GM18502 (cell line): ENCODE results near the gene PTGFR.

Experiments used
- ATAC-seq: cut with Tn5 transposase; IDR thresholded peaks from one replicate; pipeline ENCODE4 v1.9.1; 2021; ENCODE audit warnings: mild to moderate bottlenecking; ENCODE audit not compliant: unreplicated experiment, poor library complexity

PTGFR gene, protein sequence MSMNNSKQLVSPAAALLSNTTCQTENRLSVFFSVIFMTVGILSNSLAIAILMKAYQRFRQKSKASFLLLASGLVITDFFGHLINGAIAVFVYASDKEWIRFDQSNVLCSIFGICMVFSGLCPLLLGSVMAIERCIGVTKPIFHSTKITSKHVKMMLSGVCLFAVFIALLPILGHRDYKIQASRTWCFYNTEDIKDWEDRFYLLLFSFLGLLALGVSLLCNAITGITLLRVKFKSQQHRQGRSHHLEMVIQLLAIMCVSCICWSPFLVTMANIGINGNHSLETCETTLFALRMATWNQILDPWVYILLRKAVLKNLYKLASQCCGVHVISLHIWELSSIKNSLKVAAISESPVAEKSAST

DNA sequence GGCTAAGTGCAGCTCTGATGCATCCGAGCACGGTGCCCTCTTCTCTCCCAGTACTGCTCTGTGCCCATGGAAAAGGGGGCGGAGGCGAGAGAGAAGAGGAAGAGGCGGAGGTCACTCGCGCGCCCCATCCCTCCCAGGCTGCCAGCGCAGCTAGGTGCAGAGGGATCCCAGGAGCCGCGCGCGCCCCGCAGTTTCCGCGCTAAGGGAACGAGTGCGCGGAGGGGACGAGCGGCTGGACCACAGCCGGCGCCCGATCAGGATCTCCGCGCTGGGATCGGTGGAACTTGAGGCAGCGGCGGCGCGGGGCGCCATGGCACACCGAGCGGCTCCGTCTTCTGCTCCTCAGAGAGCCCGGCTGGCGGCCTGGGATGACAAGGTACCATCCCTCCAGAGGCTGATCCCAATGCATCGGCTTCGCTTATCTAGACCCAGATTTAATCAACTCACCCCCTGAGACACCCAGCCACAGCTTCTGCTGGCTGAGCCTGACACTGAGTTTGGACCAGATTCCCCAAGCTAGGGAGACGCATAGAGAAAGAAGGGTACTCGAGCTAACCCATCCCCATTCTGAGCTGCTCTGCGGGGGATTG lies at the start of gene PTGFR:
PTGFR (plus strand) TSS at position 114 of the 590 bp plus-strand sequence. CDS start 1,770 bp downstream, outside the sequence.
- ATAC-seq, result no peak

DNA sequence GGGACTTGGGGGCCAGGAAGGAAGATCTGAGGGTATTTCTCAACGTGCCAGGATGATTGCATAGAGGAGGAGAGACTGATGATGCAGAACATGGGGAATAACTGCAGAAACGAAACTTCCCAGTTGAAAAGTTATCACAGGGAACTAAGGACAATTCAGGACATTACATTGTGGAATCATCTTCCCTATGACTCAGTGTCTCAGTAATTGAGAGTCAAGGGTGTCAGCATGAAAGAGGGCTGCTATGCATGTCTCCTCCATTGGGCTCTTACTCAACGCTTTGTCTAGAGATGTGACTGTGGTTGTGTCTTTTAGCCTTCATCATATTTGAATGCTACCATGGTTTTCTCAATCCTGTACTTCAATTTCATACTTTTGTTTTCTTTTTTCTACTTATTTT lies 48.9 kb upstream of the PTGFR start:
- no peak for ATAC-seq

DNA sequence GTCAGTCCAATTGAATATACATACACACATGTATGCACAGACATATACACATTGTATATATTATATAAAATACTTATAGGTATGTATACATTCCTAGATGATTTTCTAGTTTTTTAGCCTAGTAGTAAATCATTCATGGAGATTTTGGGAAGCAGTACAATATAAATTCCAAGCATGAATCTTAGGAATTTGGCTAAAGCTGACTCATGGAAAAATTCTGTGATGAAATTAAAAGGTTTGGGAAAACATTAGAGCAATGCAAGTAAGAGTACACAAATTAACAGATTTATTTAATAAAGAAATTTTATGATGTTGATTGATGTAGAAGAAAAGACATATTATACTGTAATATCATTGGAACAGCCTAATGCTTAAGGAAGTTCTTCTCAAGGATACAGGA lies 43.7 kb upstream of the PTGFR start:
- no peak for ATAC-seq

DNA sequence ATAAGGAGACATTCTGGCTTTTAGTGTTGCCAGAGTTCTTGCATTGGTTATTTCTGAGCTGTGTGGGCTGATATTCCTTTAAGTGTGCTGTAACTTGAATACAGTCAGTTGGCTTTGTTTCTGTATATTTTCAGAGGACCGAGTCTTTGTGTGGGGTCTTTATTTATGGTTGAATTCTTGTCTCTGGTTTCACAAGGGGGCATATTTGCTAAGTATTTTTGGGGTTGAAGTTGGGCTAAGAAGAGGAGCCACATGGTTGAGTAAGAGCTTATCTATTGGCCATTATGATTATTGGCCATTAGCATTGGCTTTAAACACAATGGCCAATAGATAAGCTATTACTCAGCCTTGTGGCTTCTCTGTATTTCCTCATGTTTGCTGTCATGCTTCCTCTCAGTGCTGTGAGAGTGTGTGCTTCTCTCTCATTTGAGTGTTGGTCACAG lies 26.3 kb upstream of the PTGFR start:
- no peak for ATAC-seq

DNA sequence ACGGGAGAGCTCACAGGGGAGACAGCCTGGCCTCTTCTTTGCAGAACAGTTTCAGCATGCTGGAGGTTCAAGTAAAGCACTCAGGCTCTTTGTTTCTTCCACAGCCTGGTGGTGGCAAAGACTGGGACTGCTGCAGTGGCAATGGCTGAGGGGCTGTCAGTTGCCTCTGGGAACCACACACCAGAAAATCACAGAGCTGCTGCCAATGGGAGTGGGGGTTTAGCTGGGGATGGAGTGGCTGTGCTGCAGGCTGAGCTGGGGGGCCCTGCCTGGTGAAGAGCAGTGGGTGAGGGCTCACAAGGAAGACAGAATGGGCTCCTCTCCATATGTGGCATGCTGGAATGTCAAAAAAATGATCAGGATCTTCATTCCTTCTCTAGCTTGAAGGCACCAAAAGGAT lies 25.6 kb upstream of the PTGFR start:
- ATAC-seq, result no peak

DNA sequence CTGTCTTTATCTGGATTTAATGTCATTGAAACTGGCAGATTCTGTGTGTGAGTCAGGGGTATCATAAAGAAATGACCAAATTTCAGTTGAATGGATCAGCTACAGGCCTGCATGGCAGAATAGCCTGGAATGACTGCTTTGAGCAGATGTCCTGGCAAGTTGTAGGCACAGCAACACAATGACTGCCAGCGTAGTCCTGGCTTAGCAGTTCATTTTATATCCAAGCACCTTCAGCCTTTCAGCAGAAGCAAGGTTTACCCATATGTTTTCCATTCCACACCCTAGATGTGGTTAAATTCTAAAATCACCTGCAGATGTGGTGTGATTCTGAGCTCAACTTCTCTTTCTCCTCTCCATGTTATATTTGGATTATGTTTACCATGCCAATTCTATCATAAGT lies 22.3 kb upstream of the PTGFR start:
- no peak for ATAC-seq

DNA sequence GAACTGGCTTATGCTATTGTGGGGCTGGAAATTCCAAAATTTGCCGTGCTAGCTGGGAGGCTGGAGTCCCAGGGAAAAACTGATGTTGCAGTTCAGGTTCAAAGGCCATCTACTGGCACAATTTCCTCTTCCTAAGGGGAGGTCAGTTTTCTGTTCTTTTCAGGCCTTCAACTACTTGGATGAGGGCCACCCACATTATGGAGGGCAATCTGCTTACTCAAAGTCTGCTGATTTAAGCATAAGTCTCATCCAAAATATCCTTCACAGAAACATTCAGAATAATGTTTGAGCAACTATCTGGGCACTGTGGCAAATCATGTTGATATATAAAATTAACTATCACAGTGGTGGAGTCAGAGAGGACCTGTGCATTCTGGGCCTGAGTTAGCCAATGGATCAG lies 21.2 kb upstream of the PTGFR start:
- no peak for ATAC-seq

DNA sequence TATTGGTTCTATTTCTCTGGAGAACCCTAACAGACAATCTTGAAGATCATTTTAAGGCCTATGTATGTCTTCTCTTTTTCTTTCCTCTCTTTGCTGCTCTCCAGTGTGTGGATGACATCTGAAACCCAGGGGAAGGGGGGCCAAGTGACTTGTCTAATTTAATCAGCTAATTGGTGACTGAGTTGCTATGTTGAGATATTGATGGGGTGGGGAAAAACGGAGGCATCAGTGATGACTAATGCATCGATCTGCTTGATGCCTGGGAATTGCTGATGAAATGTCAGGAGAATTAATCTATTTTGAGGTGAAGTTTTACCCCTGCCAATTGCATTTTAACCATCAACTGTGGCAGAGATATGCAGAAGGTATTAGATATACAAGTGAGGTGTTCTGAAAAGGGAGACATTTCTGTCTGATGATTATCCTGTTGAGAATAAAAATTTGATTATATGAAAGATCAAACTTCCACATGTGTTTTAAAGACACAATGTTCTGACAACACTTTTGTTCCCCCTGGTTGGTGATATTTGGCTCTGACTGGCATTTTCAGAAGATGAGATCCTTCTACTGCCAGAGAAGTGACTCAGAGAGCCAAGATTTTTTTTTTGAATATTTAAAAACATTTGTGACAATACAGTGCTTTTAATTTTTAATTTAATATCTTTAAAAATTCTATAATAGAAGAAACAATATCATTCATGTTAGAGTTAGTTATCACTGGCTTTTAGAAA lies 18.7 kb upstream of the PTGFR start:
- ATAC-seq, result no peak

DNA sequence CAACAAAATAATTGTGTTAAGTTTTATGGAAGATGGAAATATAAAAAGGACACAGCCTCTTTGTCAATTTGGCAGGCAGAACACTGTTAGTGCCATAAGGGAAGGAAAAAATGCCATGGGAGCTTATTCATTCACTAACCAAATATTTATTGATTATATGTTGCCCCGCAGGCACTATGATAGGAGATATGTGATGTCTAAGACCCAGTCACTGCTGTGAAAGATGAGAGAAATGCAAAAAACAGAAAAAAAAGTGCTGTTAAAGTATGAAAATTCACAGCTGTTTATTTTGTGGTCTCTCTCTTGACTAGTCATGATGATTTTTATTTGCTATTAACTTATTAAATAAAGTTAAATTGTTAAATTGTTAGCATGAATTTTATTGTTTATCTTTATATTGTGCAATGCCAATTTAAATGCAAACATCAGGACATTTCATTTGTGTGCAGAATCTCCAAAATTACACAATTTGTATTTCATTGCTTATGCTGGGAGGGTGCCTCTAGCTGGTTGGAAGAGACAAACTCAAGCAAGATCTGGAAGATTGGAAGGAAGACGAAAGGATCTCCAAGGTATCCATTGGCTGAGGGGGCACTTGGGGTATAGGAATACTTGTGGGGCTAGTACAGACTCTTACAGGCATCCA lies 17.8 kb upstream of the PTGFR start:
- ATAC-seq, result no peak

DNA sequence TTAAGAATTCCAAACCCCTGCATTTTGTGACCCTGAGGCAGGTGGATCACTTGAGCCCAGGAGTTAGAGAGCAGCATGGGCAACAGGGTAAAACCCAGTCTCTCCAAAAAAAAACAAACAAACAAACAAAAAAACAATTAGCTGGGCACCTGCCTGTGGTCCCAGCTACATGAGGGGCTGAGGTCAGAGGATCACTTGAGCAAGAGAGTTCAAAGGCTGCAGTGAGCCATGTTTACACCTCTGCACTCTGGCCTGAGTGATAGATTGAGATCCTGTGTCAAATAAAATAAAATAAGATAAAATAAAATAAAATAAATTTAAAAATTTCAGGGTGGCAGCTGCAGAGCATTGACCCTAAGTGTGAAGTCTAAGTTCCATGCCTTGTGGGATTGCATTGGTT lies 16.7 kb upstream of the PTGFR start:
- ATAC-seq, result no peak

DNA sequence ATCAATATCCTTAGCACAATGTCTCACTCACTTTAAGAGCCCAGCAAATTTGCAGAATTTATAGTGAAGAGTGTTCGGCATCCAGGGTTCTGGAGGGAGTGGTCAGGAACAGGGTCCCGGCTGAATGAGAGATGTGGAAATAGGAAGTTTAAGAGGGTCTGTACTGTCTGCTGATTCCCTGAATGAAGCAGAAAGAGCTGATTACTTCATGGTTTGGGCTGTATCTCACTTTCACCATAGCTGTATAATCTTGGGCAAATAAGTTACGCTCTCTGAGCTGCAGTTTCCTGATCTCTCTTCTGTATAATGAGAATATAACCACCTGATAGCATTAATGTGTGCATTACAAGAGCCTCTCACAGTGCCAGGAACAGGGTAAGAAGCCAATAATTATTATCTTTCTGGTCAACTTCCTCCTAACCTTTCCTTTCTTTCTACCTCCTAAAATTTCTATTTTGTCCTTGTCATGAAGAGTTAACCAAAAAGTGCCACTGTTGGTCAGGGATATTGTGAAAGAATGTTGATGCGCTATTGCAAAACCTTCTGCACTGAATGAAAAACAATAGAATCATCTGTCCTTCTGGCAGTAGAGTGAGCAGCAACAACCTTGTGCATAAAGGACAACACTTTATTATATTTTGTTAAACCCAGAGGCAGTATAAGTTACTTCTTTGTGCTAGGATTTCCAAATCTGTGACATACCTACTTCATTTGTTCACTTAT lies 14.7 kb upstream of the PTGFR start:
- ATAC-seq, result no peak

DNA sequence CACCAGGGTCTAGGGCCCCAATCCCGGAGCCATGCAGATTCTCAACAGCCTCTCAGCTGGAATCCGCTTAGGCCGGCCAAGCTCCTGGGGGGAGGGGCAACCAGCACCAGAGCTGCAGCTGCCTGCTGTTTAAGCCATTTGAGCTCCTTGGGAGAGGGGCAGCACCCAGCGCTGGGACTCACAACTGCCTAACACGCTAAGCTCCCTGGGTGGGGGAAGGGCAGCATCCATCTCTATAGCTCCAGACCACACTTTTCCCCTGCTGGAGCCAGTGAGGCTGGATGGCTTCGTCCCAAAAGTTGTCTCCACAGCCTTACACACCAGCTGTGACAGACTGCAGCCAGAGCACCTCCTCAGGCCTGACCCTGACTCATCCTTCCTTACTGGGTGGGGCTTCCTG lies 6.9 kb upstream of the PTGFR start:
- ATAC-seq, result no peak

DNA sequence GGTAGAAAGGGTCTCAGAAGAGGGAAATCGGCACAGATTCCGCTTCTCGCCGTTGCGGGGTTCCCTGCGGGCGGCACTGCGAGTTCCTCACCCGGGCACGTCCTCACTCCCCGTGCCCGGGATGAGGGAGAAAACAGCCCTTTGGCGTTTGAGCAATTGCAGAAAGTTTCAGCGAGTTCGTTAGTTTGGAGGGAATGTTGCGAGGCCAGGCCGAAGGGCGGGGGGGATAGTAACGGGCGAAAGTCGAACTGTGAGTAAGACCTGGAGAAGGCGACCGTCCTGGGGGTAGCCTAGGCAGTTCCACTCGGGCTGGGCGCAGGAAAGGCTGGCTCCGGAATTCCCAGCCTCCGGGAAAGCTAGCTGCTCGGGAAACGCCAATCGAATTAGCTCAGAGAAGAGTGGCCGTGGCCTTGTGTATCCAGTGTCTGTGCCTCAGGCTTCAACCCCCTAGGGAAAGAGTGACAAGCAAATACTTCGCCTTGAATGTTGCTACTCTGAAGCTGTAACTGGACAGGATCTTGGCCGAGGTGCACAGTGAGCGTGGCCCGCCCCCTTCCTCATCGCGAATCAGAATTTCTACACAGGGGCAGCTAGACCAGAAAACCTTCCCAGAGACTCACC lies 787 bp downstream of the PTGFR start:
- no peak for ATAC-seq

DNA sequence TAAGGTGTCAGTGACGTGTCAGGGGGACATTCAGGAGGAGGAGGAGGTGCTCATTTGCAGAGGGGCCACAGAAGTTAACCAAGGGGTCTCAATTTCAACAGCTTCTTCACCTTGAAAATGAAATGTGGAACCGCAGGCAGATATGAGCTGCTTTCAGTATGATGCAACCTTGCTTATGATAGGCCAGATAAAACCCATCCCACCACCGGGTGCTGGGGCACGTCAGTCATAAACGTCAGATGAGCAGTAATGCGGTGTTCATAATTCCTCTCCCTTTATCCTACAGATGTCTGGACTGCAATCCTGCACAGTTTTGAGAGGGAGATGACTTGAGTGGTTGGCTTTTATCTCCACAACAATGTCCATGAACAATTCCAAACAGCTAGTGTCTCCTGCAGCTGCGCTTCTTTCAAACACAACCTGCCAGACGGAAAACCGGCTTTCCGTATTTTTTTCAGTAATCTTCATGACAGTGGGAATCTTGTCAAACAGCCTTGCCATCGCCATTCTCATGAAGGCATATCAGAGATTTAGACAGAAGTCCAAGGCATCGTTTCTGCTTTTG lies 1.7 kb downstream of the PTGFR start:
- ATAC-seq, result no peak

DNA sequence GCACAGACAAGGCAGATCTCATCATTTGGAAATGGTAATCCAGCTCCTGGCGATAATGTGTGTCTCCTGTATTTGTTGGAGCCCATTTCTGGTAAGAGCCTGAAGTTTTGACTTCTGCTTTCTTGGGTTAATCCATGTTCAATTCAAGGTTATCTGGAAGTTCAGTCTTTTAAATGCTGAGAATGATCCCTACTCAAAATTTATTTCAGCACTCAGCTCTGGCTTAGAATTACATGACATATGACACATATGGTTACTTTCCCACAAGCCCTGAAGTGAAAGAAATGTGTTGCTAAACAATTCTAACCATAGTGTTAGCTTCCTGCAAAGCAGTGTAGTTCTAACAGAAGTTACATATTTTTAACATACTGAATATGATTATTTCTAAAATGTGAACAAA lies 2.7 kb downstream of the PTGFR start:
- ATAC-seq, result no peak

DNA sequence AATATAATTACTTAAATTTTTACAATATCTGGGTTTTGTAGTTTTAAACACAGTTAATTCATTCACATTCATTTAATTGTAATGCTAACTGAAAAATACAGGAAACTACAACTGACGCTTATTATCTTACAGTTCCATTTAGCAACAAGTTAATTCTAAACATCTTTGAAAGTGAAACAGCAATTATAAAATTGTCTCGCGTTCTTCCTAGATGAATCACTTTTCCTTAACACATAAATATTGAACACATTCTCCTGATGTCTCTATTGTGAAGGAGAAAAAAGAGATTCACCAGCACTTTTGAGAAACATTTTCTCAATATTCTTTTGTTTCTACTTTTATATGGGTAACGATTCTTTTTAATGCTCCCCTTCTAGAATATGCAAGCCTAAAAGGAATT lies 6.4 kb downstream of the PTGFR start:
- ATAC-seq, result no peak

DNA sequence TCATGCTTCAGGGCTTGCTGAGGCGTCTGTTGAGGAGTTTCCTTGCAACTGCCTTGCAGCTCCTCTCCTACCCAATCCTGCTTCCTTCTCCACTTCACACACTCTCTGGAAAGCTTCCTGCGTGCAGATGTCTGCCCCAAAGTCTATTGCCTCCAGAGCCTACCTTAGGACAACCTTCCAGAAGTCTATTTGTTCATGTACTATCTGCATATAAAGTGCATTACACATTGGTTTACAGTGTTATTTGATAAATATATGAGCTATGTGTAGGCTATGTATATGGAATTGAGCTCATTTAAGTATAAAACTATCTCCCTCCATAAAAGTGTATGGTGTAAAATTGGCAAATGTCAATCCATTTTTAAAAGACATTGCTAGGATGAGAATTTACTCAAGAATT lies 9.8 kb downstream of the PTGFR start:
- no peak for ATAC-seq

DNA sequence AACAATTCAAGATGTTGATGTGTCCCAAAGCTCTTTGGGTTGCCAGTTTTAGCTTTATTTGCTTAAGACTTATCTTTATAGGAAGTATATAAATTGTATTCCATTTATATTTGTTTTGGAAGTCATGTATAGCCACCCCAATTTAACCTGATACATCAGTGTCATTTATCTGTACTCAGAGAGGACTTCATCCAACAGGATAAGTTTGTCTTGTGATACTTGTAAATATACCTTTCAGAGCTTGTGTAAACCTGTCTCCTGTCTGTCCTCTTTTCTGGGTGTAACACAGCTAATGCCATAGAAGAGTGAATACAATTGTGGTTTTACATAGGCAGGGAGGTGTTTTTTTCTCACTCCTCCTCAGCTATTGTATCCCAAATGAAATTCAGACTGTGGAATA lies 10.4 kb downstream of the PTGFR start:
- no peak for ATAC-seq

DNA sequence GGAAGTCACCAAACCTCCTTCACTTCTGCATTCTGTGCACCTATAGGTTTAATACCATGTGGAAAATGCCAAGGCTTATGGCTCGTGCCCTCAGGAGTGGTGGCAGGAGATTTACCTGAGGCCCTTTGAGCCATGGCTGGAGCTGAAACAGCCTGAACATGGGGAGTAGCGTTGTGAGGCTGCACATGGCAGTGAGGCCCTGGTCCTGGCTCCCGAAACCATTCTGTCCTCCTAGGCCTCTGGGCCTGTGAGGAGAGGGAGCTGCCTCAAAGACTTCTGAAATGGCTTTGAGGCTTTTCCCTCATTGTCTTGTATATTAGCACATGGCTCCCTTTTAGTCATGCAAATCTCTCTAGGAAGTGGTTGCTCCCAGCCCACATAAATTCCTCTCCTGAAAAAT lies 20.6 kb downstream of the PTGFR start:
- ATAC-seq, result no peak

DNA sequence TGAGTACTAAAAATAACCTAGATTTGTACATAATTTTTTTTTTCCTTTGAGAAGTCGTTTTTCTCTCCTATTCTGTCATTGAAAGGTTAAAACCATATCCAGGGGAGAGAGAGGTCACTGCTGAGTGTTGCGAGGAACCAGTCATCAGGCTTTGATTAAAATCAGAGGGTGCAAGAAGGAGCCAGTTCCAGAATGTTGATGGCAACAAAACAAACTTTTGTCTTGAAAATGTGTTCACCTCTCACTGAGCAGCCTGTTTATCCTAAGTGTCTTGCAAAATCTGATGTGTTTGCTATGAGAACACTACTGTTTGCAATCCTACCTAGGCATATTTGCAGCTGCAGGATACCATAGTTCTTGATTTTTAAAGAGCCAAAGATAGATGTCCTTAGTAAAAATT lies 25.9 kb downstream of the PTGFR start:
- ATAC-seq, result no peak
